HEK293 (cell line): ENCODE data around the gene SIPA1.

Experiments
- HOXC10 ChIP-seq: sonication (generic); formaldehyde crosslinking; IDR thresholded peaks from 2 replicates; pipeline ENCODE4 v1.8.1; 2023; ENCODE audit warnings: mild to moderate bottlenecking, missing genetic modification reagents
- SP2 ChIP-seq: fragments of 450-650 bp; formaldehyde crosslinking; IDR thresholded peaks from 2 replicates; pipeline ENCODE4 v1.5.1; 2016; ENCODE audit warnings: missing biosample characterization, missing genetic modification characterization
- TRIM28 ChIP-seq: IDR thresholded peaks from 2 replicates; pipeline ENCODE4 v1.6.1; 2011; ENCODE audit warnings: low read length, control low read depth, borderline replicate concordance
- YY1 ChIP-seq: fragments of 450-650 bp; formaldehyde crosslinking; IDR thresholded peaks from 2 replicates; pipeline ENCODE4 v1.5.1; 2018; ENCODE audit warnings: missing biosample characterization, missing genetic modification characterization
- ZFP37 ChIP-seq: fragments of 450-650 bp; formaldehyde crosslinking; IDR thresholded peaks from 2 replicates; pipeline ENCODE4 v1.5.1; 2016; ENCODE audit warnings: missing biosample characterization, missing genetic modification characterization
- ZNF112 ChIP-seq: fragments of 450-650 bp; formaldehyde crosslinking; IDR thresholded peaks from 2 replicates; pipeline ENCODE4 v1.5.0; 2017; ENCODE audit warnings: missing biosample characterization, missing genetic modification characterization
- ZNF654 ChIP-seq: fragments of 450-650 bp; formaldehyde crosslinking; IDR thresholded peaks from 2 replicates; pipeline ENCODE4 v1.5.1; 2016; ENCODE audit warnings: low read depth, missing biosample characterization, missing genetic modification characterization
- TF ChIP-seq, protein P1 (sequence below): fragments of 450-650 bp; formaldehyde crosslinking; IDR thresholded peaks from 2 replicates; pipeline ENCODE4 v1.5.1; 2016; ENCODE audit warnings: missing biosample characterization, missing genetic modification characterization
- TF ChIP-seq, protein P2 (sequence below): fragments of 450-650 bp; formaldehyde crosslinking; IDR thresholded peaks from 2 replicates; pipeline ENCODE4 v1.5.1; 2017; ENCODE audit warnings: missing biosample characterization, mild to moderate bottlenecking, missing genetic modification characterization, moderate library complexity
- TF ChIP-seq, protein P3 (sequence below): fragments of 450-650 bp; formaldehyde crosslinking; IDR thresholded peaks from 2 replicates; pipeline ENCODE4 v1.5.1; 2016; ENCODE audit warnings: missing biosample characterization, missing genetic modification characterization
- TF ChIP-seq, protein P4 (sequence below): fragments of 450-650 bp; formaldehyde crosslinking; IDR thresholded peaks from 2 replicates; pipeline ENCODE4 v1.5.1; 2016; ENCODE audit warnings: missing biosample characterization, missing genetic modification characterization
- TF ChIP-seq, protein P5 (sequence below): fragments of 450-650 bp; formaldehyde crosslinking; IDR thresholded peaks from 2 replicates; pipeline ENCODE4 v1.5.1; 2016; ENCODE audit warnings: missing biosample characterization, missing genetic modification characterization

DNA sequence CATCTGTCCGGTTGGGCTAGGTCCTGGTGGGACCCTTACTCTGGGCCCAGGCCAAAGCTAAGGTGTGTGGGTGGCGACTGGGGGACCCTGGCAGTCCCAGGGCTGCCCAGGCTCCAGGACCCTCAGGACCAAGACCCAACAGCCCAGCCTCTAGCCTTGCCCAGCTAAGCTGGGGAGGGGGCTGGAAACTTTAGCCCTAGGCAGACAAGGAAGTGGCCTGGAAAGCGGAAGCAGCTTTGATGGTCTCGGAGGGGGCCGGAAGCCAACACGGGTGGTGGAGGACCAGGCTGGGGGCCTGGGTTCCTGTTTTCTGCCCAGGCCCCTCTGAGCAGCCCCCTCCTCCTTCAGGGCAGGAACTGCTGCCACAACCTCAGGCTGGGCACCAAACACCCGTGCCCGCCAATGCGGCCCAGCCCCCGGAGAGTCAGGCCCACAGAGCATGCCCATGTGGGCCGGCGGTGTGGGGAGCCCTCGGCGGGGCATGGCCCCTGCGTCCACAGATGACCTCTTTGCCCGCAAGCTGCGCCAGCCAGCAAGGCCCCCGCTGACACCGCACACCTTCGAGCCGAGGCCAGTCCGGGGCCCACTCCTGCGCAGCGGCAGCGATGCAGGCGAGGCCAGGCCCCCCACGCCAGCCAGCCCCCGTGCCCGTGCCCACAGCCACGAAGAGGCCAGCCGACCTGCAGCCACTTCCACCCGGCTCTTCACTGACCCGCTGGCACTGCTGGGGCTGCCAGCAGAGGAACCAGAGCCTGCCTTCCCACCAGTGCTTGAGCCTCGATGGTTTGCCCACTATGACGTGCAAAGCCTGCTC, 2.8 kb downstream of the SIPA1 start:
- TF ChIP-seq, protein P1, sequence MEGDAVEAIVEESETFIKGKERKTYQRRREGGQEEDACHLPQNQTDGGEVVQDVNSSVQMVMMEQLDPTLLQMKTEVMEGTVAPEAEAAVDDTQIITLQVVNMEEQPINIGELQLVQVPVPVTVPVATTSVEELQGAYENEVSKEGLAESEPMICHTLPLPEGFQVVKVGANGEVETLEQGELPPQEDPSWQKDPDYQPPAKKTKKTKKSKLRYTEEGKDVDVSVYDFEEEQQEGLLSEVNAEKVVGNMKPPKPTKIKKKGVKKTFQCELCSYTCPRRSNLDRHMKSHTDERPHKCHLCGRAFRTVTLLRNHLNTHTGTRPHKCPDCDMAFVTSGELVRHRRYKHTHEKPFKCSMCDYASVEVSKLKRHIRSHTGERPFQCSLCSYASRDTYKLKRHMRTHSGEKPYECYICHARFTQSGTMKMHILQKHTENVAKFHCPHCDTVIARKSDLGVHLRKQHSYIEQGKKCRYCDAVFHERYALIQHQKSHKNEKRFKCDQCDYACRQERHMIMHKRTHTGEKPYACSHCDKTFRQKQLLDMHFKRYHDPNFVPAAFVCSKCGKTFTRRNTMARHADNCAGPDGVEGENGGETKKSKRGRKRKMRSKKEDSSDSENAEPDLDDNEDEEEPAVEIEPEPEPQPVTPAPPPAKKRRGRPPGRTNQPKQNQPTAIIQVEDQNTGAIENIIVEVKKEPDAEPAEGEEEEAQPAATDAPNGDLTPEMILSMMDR = no peak
- no peak for TF ChIP-seq ZNF654
- TF ChIP-seq YY1 (tag by site-specific recombination) = no peak
- TF ChIP-seq, protein P2, sequence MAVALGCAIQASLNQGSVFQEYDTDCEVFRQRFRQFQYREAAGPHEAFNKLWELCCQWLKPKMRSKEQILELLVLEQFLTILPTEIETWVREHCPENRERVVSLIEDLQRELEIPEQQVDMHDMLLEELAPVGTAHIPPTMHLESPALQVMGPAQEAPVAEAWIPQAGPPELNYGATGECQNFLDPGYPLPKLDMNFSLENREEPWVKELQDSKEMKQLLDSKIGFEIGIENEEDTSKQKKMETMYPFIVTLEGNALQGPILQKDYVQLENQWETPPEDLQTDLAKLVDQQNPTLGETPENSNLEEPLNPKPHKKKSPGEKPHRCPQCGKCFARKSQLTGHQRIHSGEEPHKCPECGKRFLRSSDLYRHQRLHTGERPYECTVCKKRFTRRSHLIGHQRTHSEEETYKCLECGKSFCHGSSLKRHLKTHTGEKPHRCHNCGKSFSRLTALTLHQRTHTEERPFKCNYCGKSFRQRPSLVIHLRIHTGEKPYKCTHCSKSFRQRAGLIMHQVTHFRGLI (tag by site-specific recombination) = no peak
- TF ChIP-seq TRIM28 = no peak
- TF ChIP-seq, protein P3, sequence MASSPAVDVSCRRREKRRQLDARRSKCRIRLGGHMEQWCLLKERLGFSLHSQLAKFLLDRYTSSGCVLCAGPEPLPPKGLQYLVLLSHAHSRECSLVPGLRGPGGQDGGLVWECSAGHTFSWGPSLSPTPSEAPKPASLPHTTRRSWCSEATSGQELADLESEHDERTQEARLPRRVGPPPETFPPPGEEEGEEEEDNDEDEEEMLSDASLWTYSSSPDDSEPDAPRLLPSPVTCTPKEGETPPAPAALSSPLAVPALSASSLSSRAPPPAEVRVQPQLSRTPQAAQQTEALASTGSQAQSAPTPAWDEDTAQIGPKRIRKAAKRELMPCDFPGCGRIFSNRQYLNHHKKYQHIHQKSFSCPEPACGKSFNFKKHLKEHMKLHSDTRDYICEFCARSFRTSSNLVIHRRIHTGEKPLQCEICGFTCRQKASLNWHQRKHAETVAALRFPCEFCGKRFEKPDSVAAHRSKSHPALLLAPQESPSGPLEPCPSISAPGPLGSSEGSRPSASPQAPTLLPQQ = no peak
- TF ChIP-seq, protein P4, sequence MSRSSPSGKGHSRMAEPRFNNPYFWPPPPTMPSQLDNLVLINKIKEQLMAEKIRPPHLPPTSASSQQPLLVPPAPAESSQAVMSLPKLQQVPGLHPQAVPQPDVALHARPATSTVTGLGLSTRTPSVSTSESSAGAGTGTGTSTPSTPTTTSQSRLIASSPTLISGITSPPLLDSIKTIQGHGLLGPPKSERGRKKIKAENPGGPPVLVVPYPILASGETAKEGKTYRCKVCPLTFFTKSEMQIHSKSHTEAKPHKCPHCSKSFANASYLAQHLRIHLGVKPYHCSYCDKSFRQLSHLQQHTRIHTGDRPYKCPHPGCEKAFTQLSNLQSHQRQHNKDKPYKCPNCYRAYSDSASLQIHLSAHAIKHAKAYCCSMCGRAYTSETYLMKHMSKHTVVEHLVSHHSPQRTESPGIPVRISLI (tag by site-specific recombination) = no peak
- TF ChIP-seq SP2 (tag by site-specific recombination) = no peak
- TF ChIP-seq, protein P5, sequence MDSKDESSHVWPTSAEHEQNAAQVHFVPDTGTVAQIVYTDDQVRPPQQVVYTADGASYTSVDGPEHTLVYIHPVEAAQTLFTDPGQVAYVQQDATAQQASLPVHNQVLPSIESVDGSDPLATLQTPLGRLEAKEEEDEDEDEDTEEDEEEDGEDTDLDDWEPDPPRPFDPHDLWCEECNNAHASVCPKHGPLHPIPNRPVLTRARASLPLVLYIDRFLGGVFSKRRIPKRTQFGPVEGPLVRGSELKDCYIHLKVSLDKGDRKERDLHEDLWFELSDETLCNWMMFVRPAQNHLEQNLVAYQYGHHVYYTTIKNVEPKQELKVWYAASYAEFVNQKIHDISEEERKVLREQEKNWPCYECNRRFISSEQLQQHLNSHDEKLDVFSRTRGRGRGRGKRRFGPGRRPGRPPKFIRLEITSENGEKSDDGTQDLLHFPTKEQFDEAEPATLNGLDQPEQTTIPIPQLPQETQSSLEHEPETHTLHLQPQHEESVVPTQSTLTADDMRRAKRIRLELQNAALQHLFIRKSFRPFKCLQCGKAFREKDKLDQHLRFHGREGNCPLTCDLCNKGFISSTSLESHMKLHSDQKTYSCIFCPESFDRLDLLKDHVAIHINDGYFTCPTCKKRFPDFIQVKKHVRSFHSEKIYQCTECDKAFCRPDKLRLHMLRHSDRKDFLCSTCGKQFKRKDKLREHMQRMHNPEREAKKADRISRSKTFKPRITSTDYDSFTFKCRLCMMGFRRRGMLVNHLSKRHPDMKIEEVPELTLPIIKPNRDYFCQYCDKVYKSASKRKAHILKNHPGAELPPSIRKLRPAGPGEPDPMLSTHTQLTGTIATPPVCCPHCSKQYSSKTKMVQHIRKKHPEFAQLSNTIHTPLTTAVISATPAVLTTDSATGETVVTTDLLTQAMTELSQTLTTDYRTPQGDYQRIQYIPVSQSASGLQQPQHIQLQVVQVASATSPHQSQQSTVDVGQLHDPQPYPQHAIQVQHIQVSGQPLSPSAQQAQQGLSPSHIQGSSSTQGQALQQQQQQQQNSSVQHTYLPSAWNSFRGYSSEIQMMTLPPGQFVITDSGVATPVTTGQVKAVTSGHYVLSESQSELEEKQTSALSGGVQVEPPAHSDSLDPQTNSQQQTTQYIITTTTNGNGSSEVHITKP (tag by site-specific recombination) = no peak
- TF ChIP-seq ZFP37 (tag by site-specific recombination) = no peak
- TF ChIP-seq HOXC10 (CRISPR knock-in tag) = no peak
- TF ChIP-seq ZNF112 (tag by site-specific recombination) = no peak
